K562 (cell line): ENCODE data around the gene DTX4. TPM values are rescaled to one million over a fixed set of nuclear protein-coding genes. Genes with fewer than 3 reads are reported as not detected.

Source experiments
- ATAC-seq: fragments of 200-7000 bp; cut with Tn5 transposase; 3 replicates; pipeline ENCODE4 v1.9.1; 2020; ENCODE audit warnings: moderate library complexity
- BruUV-seq: library from RNA; stranded (reverse); fragments of 400-500 nt; replicated peaks from 2 replicates; lab custom pipeline; 2021; lab: Mats Ljungman, UMichigan
- CTCF ChIA-PET: fragments of 300-600 bp; formaldehyde crosslinking; extraction: SDS; loops from one replicate; lab custom pipeline; 2021; ENCODE audit warnings: low intra/inter-chr PET ratio; lab: Yijun Ruan, JAX
- POLR2A ChIA-PET: fragments of 300-600, 350-650 bp; sonication (Branson Sonifier 250); formaldehyde crosslinking; extraction: SDS; loops from one replicate; lab custom pipeline; 2021; ENCODE audit warnings: antibody characterized with exemption, inconsistent platforms; lab: Yijun Ruan, JAX
- DNase-seq, 4 experiments: peaks; one replicate each; pipeline versions ENCODE4 v3.0.0 to v3.0.0-alpha.2; 2011 to 2018; ENCODE audit warnings: low spot score in 3 of 4, mixed read lengths in 3 of 4; ENCODE audit errors: extremely low read depth in 1 of 4
- FAIRE-seq: peaks from 2 replicates; lab custom pipeline; 2011; peaks lifted over from hg19 to GRCh38; lab: Jason Lieb, UNC
- H2AFZ ChIP-seq: 2 replicates; pipeline ENCODE4 v1.6.0; 2011; ENCODE audit warnings: low read depth, low read length, control low read depth, inconsistent platforms
- H3K27ac ChIP-seq: fragments of 200-600 bp; 3 replicates; pipeline ENCODE4 v1.8.0; 2011; ENCODE audit warnings: low read depth, mild to moderate bottlenecking, control low read depth, inconsistent platforms, low read length, moderate library complexity, mixed read lengths; ENCODE audit errors: extremely low read depth
- H3K27me3 ChIP-seq, 2 experiments: fragments of 300-600 bp in 1 of 2; 2 replicates in 1 of 2; 3 replicates in 1 of 2; pipeline versions ENCODE4 v1.6.0 to v1.8.0; 2011; ENCODE audit warnings: inconsistent platforms in 2 of 2, low read length in 2 of 2, mild to moderate bottlenecking in 1 of 2, mixed read lengths in 1 of 2, moderate library complexity in 1 of 2; ENCODE audit not compliant: control insufficient read depth in 2 of 2, insufficient read depth in 2 of 2
- H3K36me3 ChIP-seq: fragments of 300-600 bp; 3 replicates; pipeline ENCODE4 v1.8.0; 2011; ENCODE audit warnings: mild to moderate bottlenecking, low read length, inconsistent platforms; ENCODE audit not compliant: control insufficient read depth, insufficient read depth
- H3K4me1 ChIP-seq, 2 experiments: fragments of 200-600 bp in 1 of 2; replicated peaks in 1 of 2; 2 replicates in 1 of 2; 3 replicates in 1 of 2; pipeline versions ENCODE4 v1.5.1 to v1.8.0; 2011; ENCODE audit warnings: inconsistent platforms in 2 of 2, low read length in 2 of 2, mild to moderate bottlenecking in 1 of 2, mixed read lengths in 1 of 2, moderate library complexity in 1 of 2; ENCODE audit not compliant: control insufficient read depth in 2 of 2, insufficient read depth in 2 of 2
- H3K4me2 ChIP-seq: 2 replicates; pipeline ENCODE4 v1.6.1; 2011; ENCODE audit warnings: low read length, control low read depth, inconsistent platforms, mixed read lengths; ENCODE audit not compliant: insufficient read depth
- H3K4me3 ChIP-seq: fragments of 200-600 bp; sonication (generic), shearing (Covaris generic); 2 replicates; pipeline ENCODE4 v1.5.1; 2016; ENCODE audit warnings: control low read depth, inconsistent platforms
- H3K79me2 ChIP-seq: fragments of 200-600 bp; 3 replicates; pipeline ENCODE4 v1.8.0; 2011; ENCODE audit warnings: low read length, inconsistent platforms; ENCODE audit not compliant: control insufficient read depth, insufficient read depth
- H3K9ac ChIP-seq, 2 experiments: 2 replicates each; pipeline versions ENCODE4 v1.6.0 to v1.6.1; 2011; ENCODE audit warnings: low read depth in 2 of 2, low read length in 2 of 2, control low read depth in 1 of 2, inconsistent platforms in 1 of 2, mild to moderate bottlenecking in 1 of 2, mixed read lengths in 1 of 2; ENCODE audit not compliant: insufficient read depth in 1 of 2
- H3K9me1 ChIP-seq: one replicate; pipeline ENCODE4 v1.6.0; 2011; ENCODE audit warnings: inconsistent platforms, mild to moderate bottlenecking, low read length, moderate library complexity; ENCODE audit not compliant: control insufficient read depth, insufficient read depth
- H3K9me3 ChIP-seq: replicated peaks from 2 replicates; pipeline ENCODE4 v1.5.1; 2011; ENCODE audit warnings: low read depth, low read length, inconsistent platforms; ENCODE audit not compliant: control insufficient read depth, insufficient read depth
- H4K20me1 ChIP-seq: replicated peaks from 2 replicates; pipeline ENCODE4 v1.6.1; 2011; ENCODE audit warnings: low read length, inconsistent platforms, mixed read lengths; ENCODE audit not compliant: control insufficient read depth, insufficient read depth
- ARID2 ChIP-seq: fragments of 450-650 bp; IDR thresholded peaks from 2 replicates; pipeline ENCODE4 v1.6.1; 2017; ENCODE audit warnings: antibody characterized with exemption, mild to moderate bottlenecking
- BRF2 ChIP-seq: IDR thresholded peaks from 3 replicates; pipeline ENCODE4 v1.6.1; 2011; ENCODE audit warnings: borderline replicate concordance, mild to moderate bottlenecking; ENCODE audit not compliant: insufficient read length, insufficient read depth
- MCM3 ChIP-seq: fragments of 450-650 bp; IDR thresholded peaks from 2 replicates; pipeline ENCODE4 v1.6.1; 2016
- RBM14 ChIP-seq: fragments of 200-400 bp; formaldehyde crosslinking; IDR thresholded peaks from 2 replicates; pipeline ENCODE4 v1.6.1; 2018; ENCODE audit warnings: low read depth, mild to moderate bottlenecking, low read length, moderate library complexity, borderline replicate concordance; ENCODE audit not compliant: insufficient read depth
- RBM34 ChIP-seq: fragments of 200-400 bp; formaldehyde crosslinking; IDR thresholded peaks from 2 replicates; pipeline ENCODE4 v1.6.1; 2018; ENCODE audit warnings: low read length, borderline replicate concordance; ENCODE audit not compliant: insufficient read depth
- SMARCA5 ChIP-seq: fragments of 450-650 bp; IDR thresholded peaks from 2 replicates; pipeline ENCODE4 v1.6.1; 2016
- ZNF668 ChIP-seq: fragments of 250-450 bp; sonication (Bioruptor Pico); IDR thresholded peaks from 2 replicates; pipeline ENCODE4 v1.8.0; 2022; ENCODE audit warnings: mild to moderate bottlenecking, inconsistent platforms
- in situ Hi-C: fragments of 300-500 bp; cut with MboI; formaldehyde crosslinking; loops from 4 replicates; pipeline ENCODE4 v1.15.0; 2018; ENCODE audit warnings: inconsistent platforms, mixed read lengths
- intact Hi-C: fragments of 100-400 bp; cut with micrococcal nuclease; formaldehyde crosslinking; loops from 2 replicates; pipeline ENCODE4 v1.14.2; 2022
- polyA plus RNA-seq, 8 experiments: library from polyadenylated mRNA; depleted of rRNA in 4 of 8; stranded (reverse) in 5 of 8; unstranded in 3 of 8; fragments of >200 nt; fragmentation: Nextera tagmentation in 2 of 8; fragmentation: Illumina TruSeq in 1 of 8; extraction: Ambion mirVana in 2 of 8; extraction: Trizol in 1 of 8; gene quantifications; 2 replicates each; pipeline versions ENCODE4 v1.2.1 to v1.2.3, GENCODE V29; 2011 to 2014; ENCODE audit warnings: inconsistent platforms in 1 of 8, missing spikeins in 1 of 8
- total RNA-seq, 7 experiments: library from RNA; depleted of rRNA in 6 of 7; stranded (reverse); fragments of >200 nt in 6 of 7; fragmentation: Illumina TruSeq in 2 of 7; extraction: Trizol in 2 of 7; gene quantifications; 2 replicates each; pipeline versions ENCODE4 v1.2.1 to v1.2.3, GENCODE V29; 2011 to 2021; ENCODE audit warnings: low replicate concordance in 1 of 7
- TF ChIP-seq, protein P1 (sequence below): fragments of 450-650 bp; IDR thresholded peaks from 2 replicates; pipeline ENCODE4 v1.6.1; 2016; ENCODE audit warnings: missing biosample characterization, missing genetic modification characterization
- TF ChIP-seq, protein P2 (sequence below), 2 experiments: IDR thresholded peaks in 1 of 2; conservative IDR thresholded peaks in 1 of 2; 2 replicates each; pipeline ENCODE4 v1.6.1; 2016; ENCODE audit warnings: low read depth in 2 of 2, mild to moderate bottlenecking in 1 of 2, missing compliant biosample characterization in 1 of 2, missing genetic modification characterization in 1 of 2, moderate library complexity in 1 of 2
- TF ChIP-seq, protein P3 (sequence below): sonication (generic); formaldehyde crosslinking; IDR thresholded peaks from 2 replicates; pipeline ENCODE4 v1.8.0; 2023; ENCODE audit warnings: mild to moderate bottlenecking, missing genetic modification reagents

DTX4 gene
- total and polyA plus RNA-seq, 9 of the 15 experiments (the other 6 are each of a cell fraction or from before 2014, with no cell fraction given), result 0.03 to 0.47 (median 0.04) TPM; not detected in 4

DNA sequence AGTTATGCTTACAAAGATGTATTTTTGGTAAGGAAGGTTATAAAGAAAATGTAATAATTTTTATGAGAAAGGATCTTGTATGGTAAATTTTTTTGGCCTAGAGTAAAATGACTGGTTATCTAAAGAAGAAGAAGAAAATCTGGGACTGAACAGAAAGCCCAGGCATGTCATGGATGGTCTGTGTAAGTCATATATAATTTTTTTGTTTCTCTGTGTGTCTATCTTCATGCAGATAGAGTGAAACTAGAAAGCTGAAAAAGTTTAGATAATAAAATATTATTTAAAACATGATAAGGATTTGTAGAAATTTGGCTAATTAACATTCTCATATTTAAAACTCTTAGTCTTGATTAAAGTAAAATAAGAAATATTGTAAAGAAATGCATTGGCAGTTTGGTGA, 68.4 kb downstream of the DTX4 start:
- FAIRE-seq, result no peak
- no peak overlapping the region for H3K4me2 ChIP-seq
- no peaks in the 10 kb centered on the region; a peak in 1 of 5 replicates for H3K27me3 ChIP-seq
- no peaks in the 10 kb centered on the region for H3K9me3 ChIP-seq
- ATAC-seq, result no peak
- no peaks in the 10 kb centered on the region for H3K36me3 ChIP-seq
- in situ Hi-C loops (no loop called here), intact Hi-C loops (no loop called here)
- ChIA-PET POLR2A (no interaction called here), CTCF (no interaction called here)
- no peak overlapping the region for H3K9ac ChIP-seq
- no peaks in the 10 kb centered on the region for H3K9me1 ChIP-seq
- H4K20me1 ChIP-seq, result no peaks in the 10 kb centered on the region
- TF ChIP-seq ARID2 (no peak), BRF2 (no peak), RBM34 (no peak), ZNF668 (CRISPR knock-in tag) (no peak), SMARCA5 (no peak), RBM14 (no peak), MCM3 (no peak)
- TF ChIP-seq, protein P1, sequence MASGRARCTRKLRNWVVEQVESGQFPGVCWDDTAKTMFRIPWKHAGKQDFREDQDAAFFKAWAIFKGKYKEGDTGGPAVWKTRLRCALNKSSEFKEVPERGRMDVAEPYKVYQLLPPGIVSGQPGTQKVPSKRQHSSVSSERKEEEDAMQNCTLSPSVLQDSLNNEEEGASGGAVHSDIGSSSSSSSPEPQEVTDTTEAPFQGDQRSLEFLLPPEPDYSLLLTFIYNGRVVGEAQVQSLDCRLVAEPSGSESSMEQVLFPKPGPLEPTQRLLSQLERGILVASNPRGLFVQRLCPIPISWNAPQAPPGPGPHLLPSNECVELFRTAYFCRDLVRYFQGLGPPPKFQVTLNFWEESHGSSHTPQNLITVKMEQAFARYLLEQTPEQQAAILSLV, result no peak
- TF ChIP-seq, protein P2, sequence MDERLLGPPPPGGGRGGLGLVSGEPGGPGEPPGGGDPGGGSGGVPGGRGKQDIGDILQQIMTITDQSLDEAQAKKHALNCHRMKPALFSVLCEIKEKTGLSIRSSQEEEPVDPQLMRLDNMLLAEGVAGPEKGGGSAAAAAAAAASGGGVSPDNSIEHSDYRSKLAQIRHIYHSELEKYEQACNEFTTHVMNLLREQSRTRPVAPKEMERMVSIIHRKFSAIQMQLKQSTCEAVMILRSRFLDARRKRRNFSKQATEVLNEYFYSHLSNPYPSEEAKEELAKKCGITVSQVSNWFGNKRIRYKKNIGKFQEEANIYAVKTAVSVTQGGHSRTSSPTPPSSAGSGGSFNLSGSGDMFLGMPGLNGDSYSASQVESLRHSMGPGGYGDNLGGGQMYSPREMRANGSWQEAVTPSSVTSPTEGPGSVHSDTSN (CRISPR knock-in tag; IDR thresholded peaks at IDR 0.05; ENCODE audit: low read depth), result no peak
- TF ChIP-seq, protein P2 (tag; conservative IDR thresholded peaks at IDR 0.05; ENCODE audit: low read depth), result no peak
- TF ChIP-seq, protein P3, sequence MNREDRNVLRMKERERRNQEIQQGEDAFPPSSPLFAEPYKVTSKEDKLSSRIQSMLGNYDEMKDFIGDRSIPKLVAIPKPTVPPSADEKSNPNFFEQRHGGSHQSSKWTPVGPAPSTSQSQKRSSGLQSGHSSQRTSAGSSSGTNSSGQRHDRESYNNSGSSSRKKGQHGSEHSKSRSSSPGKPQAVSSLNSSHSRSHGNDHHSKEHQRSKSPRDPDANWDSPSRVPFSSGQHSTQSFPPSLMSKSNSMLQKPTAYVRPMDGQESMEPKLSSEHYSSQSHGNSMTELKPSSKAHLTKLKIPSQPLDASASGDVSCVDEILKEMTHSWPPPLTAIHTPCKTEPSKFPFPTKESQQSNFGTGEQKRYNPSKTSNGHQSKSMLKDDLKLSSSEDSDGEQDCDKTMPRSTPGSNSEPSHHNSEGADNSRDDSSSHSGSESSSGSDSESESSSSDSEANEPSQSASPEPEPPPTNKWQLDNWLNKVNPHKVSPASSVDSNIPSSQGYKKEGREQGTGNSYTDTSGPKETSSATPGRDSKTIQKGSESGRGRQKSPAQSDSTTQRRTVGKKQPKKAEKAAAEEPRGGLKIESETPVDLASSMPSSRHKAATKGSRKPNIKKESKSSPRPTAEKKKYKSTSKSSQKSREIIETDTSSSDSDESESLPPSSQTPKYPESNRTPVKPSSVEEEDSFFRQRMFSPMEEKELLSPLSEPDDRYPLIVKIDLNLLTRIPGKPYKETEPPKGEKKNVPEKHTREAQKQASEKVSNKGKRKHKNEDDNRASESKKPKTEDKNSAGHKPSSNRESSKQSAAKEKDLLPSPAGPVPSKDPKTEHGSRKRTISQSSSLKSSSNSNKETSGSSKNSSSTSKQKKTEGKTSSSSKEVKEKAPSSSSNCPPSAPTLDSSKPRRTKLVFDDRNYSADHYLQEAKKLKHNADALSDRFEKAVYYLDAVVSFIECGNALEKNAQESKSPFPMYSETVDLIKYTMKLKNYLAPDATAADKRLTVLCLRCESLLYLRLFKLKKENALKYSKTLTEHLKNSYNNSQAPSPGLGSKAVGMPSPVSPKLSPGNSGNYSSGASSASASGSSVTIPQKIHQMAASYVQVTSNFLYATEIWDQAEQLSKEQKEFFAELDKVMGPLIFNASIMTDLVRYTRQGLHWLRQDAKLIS (CRISPR knock-in tag), result no peak
- H3K4me1 ChIP-seq, result no peaks in the 10 kb centered on the region
- no peak overlapping the region for H2AFZ ChIP-seq
- no peak for DNase-seq
- H3K27ac ChIP-seq, result no peak overlapping the region
- H3K79me2 ChIP-seq, result no peaks in the 10 kb centered on the region
- no peak overlapping the region for H3K4me3 ChIP-seq
- no TSS peak for BruUV-seq
